Peyer's patch (tissue), 4 donors: Measurements from ENCODE around the gene SLC35F2.

Experiments used
- POLR2A ChIP-seq, 2 donors: fragments of 450-650 bp; IDR thresholded peaks; one replicate each; pipeline ENCODE4 v1.5.1; 2017; ENCODE audit warnings: antibody characterized with exemption in 2 of 2, mild to moderate bottlenecking in 2 of 2, moderate library complexity in 2 of 2
- TF ChIP-seq, protein P1 (sequence below), 6 experiments: fragments of 450-650 bp in 4 of 6; fragments of 200-600 bp in 2 of 6; sonication (generic) in 1 of 6; IDR thresholded peaks; one replicate each; pipeline ENCODE4 v1.5.1; 2017 to 2019; ENCODE audit warnings: antibody characterized with exemption in 6 of 6, mild to moderate bottlenecking in 3 of 6, moderate library complexity in 1 of 6

DNA sequence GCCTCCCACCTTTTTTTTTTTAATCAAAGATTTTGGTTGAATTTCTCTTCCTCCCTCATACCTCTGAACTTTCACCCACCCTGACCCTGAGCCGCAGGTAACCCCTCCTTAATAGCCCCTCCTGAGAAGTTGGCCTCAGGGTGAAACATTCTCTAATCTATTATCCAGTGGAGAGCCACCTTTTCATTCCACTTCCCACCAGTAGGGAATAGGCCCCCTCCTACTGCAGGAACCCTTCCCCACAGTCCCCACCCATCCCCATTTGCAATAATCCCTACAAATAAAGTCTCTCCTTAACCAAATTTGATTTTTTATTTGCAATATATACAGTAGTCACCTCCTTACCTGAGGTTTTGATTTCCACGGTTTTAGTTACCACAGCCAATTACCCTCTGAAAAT lies 2.1 kb upstream of the SLC35F2 start:
- TF ChIP-seq, protein P1, sequence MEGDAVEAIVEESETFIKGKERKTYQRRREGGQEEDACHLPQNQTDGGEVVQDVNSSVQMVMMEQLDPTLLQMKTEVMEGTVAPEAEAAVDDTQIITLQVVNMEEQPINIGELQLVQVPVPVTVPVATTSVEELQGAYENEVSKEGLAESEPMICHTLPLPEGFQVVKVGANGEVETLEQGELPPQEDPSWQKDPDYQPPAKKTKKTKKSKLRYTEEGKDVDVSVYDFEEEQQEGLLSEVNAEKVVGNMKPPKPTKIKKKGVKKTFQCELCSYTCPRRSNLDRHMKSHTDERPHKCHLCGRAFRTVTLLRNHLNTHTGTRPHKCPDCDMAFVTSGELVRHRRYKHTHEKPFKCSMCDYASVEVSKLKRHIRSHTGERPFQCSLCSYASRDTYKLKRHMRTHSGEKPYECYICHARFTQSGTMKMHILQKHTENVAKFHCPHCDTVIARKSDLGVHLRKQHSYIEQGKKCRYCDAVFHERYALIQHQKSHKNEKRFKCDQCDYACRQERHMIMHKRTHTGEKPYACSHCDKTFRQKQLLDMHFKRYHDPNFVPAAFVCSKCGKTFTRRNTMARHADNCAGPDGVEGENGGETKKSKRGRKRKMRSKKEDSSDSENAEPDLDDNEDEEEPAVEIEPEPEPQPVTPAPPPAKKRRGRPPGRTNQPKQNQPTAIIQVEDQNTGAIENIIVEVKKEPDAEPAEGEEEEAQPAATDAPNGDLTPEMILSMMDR (IDR thresholded peaks at IDR 0.05) = no peak
- no peak for TF ChIP-seq POLR2A (IDR thresholded peaks at IDR 0.05)
